Measurements from ENCODE around the gene FTCDNL1. TPM values are rescaled to one million over a fixed set of nuclear protein-coding genes. Genes with fewer than 3 reads are reported as not detected.

FTCDNL1 gene
- total and polyA plus RNA-seq, 9 of the 15 experiments (the other 6 are each of a cell fraction or from before 2014, with no cell fraction given) = 0.13 to 0.58 (median 0.32) TPM

DNA sequence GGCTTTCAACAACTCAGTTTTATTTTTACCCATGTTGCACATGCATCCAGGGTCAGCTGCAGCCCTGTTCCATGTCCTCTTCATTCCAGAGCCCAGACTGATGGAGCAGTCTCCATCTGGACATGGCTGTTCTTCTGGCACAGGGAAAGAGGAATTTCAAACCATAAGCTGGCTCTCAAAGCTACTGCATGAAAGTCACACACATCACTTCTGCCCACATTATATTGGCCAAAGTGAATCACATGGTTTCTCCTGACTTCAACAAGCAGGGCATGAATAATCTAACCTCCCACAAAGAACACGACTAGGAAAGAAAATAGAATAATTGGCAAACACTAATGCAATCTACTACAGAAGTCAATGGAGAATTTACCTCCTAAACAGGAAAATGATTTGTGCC, 94.2 kb downstream of the FTCDNL1 start:
- no peak overlapping the region for H3K9ac ChIP-seq (ENCODE audit: insufficient read depth in 1 of 2, low read depth in 2 of 2, low read length in 2 of 2)
- ChIA-PET POLR2A (interaction anchor here (0.8 kb wide), 1 partner anchor 1572 kb away, joined by 3 read pairs; no protein-coding TSS in a partner anchor), CTCF (ENCODE audit: low intra/inter-chr PET ratio) (no interaction called here)
- H3K79me2 ChIP-seq (ENCODE audit: control insufficient read depth, insufficient read depth, low read length) = no peaks in the 10 kb centered on the region
- H3K36me3 ChIP-seq (ENCODE audit: control insufficient read depth, insufficient read depth, low read length) = no peaks in the 10 kb centered on the region
- no peaks in the 10 kb centered on the region for H3K9me1 ChIP-seq (ENCODE audit: control insufficient read depth, insufficient read depth, low read length)
- no TSS peak for BruUV-seq (replicated peaks)
- ATAC-seq (no peak), DNase-seq (ENCODE audit: extremely low read depth in 1 of 4, low spot score in 3 of 4) (no peak), FAIRE-seq (no peak)
- no peak overlapping the region for H2AFZ ChIP-seq (ENCODE audit: low read depth, low read length)
- H3K27me3 ChIP-seq (ENCODE audit: control insufficient read depth in 2 of 2, insufficient read depth in 2 of 2, low read length in 2 of 2) = no peaks in the 10 kb centered on the region; a peak in 1 of 5 replicates
- no peak overlapping the region for H3K4me3 ChIP-seq
- H3K9me3 ChIP-seq (replicated peaks; ENCODE audit: control insufficient read depth, insufficient read depth, low read depth, low read length) = no peaks in the 10 kb centered on the region
- no peak overlapping the region for H3K27ac ChIP-seq (ENCODE audit: extremely low read depth, low read depth, low read length)
- intact Hi-C loops (cut with micrococcal nuclease) = no loop called here
- no peaks in the 10 kb centered on the region for H4K20me1 ChIP-seq (replicated peaks; ENCODE audit: control insufficient read depth, insufficient read depth, low read length)
- H3K4me1 ChIP-seq (replicated peaks in 1 of 2; ENCODE audit: control insufficient read depth in 2 of 2, insufficient read depth in 2 of 2, low read length in 2 of 2) = no peaks in the 10 kb centered on the region
- H3K4me2 ChIP-seq (ENCODE audit: insufficient read depth, low read length) = no peak overlapping the region
- in situ Hi-C loops (cut with MboI) = no loop called here
- 14% methylated on average over 1 of the region's 1 CpG for WGBS (ENCODE audit: insufficient coverage, low coverage, missing lambda C conversion rate)
- TF ChIP-seq, protein P1, sequence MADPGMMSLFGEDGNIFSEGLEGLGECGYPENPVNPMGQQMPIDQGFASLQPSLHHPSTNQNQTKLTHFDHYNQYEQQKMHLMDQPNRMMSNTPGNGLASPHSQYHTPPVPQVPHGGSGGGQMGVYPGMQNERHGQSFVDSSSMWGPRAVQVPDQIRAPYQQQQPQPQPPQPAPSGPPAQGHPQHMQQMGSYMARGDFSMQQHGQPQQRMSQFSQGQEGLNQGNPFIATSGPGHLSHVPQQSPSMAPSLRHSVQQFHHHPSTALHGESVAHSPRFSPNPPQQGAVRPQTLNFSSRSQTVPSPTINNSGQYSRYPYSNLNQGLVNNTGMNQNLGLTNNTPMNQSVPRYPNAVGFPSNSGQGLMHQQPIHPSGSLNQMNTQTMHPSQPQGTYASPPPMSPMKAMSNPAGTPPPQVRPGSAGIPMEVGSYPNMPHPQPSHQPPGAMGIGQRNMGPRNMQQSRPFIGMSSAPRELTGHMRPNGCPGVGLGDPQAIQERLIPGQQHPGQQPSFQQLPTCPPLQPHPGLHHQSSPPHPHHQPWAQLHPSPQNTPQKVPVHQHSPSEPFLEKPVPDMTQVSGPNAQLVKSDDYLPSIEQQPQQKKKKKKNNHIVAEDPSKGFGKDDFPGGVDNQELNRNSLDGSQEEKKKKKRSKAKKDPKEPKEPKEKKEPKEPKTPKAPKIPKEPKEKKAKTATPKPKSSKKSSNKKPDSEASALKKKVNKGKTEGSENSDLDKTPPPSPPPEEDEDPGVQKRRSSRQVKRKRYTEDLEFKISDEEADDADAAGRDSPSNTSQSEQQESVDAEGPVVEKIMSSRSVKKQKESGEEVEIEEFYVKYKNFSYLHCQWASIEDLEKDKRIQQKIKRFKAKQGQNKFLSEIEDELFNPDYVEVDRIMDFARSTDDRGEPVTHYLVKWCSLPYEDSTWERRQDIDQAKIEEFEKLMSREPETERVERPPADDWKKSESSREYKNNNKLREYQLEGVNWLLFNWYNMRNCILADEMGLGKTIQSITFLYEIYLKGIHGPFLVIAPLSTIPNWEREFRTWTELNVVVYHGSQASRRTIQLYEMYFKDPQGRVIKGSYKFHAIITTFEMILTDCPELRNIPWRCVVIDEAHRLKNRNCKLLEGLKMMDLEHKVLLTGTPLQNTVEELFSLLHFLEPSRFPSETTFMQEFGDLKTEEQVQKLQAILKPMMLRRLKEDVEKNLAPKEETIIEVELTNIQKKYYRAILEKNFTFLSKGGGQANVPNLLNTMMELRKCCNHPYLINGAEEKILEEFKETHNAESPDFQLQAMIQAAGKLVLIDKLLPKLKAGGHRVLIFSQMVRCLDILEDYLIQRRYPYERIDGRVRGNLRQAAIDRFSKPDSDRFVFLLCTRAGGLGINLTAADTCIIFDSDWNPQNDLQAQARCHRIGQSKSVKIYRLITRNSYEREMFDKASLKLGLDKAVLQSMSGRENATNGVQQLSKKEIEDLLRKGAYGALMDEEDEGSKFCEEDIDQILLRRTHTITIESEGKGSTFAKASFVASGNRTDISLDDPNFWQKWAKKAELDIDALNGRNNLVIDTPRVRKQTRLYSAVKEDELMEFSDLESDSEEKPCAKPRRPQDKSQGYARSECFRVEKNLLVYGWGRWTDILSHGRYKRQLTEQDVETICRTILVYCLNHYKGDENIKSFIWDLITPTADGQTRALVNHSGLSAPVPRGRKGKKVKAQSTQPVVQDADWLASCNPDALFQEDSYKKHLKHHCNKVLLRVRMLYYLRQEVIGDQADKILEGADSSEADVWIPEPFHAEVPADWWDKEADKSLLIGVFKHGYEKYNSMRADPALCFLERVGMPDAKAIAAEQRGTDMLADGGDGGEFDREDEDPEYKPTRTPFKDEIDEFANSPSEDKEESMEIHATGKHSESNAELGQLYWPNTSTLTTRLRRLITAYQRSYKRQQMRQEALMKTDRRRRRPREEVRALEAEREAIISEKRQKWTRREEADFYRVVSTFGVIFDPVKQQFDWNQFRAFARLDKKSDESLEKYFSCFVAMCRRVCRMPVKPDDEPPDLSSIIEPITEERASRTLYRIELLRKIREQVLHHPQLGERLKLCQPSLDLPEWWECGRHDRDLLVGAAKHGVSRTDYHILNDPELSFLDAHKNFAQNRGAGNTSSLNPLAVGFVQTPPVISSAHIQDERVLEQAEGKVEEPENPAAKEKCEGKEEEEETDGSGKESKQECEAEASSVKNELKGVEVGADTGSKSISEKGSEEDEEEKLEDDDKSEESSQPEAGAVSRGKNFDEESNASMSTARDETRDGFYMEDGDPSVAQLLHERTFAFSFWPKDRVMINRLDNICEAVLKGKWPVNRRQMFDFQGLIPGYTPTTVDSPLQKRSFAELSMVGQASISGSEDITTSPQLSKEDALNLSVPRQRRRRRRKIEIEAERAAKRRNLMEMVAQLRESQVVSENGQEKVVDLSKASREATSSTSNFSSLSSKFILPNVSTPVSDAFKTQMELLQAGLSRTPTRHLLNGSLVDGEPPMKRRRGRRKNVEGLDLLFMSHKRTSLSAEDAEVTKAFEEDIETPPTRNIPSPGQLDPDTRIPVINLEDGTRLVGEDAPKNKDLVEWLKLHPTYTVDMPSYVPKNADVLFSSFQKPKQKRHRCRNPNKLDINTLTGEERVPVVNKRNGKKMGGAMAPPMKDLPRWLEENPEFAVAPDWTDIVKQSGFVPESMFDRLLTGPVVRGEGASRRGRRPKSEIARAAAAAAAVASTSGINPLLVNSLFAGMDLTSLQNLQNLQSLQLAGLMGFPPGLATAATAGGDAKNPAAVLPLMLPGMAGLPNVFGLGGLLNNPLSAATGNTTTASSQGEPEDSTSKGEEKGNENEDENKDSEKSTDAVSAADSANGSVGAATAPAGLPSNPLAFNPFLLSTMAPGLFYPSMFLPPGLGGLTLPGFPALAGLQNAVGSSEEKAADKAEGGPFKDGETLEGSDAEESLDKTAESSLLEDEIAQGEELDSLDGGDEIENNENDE (IDR thresholded peaks at IDR 0.05; ENCODE audit: low read depth, low read length) = no peak
- TF ChIP-seq FOXP1 (CRISPR knock-in tag; IDR thresholded peaks at IDR 0.05) (no peak), ZNF695 (CRISPR knock-in tag; IDR thresholded peaks at IDR 0.05) (no peak), ADNP (tag; IDR thresholded peaks at IDR 0.05) (no peak), HIVEP1 (CRISPR knock-in tag; IDR thresholded peaks at IDR 0.05) (no peak)
- TF ChIP-seq, protein P2, sequence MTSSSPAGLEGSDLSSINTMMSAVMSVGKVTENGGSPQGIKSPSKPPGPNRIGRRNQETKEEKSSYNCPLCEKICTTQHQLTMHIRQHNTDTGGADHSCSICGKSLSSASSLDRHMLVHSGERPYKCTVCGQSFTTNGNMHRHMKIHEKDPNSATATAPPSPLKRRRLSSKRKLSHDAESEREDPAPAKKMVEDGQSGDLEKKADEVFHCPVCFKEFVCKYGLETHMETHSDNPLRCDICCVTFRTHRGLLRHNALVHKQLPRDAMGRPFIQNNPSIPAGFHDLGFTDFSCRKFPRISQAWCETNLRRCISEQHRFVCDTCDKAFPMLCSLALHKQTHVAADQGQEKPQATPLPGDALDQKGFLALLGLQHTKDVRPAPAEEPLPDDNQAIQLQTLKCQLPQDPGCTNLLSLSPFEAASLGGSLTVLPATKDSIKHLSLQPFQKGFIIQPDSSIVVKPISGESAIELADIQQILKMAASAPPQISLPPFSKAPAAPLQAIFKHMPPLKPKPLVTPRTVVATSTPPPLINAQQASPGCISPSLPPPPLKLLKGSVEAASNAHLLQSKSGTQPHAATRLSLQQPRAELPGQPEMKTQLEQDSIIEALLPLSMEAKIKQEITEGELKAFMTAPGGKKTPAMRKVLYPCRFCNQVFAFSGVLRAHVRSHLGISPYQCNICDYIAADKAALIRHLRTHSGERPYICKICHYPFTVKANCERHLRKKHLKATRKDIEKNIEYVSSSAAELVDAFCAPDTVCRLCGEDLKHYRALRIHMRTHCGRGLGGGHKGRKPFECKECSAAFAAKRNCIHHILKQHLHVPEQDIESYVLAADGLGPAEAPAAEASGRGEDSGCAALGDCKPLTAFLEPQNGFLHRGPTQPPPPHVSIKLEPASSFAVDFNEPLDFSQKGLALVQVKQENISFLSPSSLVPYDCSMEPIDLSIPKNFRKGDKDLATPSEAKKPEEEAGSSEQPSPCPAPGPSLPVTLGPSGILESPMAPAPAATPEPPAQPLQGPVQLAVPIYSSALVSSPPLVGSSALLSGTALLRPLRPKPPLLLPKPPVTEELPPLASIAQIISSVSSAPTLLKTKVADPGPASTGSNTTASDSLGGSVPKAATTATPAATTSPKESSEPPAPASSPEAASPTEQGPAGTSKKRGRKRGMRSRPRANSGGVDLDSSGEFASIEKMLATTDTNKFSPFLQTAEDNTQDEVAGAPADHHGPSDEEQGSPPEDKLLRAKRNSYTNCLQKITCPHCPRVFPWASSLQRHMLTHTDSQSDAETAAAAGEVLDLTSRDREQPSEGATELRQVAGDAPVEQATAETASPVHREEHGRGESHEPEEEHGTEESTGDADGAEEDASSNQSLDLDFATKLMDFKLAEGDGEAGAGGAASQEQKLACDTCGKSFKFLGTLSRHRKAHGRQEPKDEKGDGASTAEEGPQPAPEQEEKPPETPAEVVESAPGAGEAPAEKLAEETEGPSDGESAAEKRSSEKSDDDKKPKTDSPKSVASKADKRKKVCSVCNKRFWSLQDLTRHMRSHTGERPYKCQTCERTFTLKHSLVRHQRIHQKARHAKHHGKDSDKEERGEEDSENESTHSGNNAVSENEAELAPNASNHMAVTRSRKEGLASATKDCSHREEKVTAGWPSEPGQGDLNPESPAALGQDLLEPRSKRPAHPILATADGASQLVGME (CRISPR knock-in tag; IDR thresholded peaks at IDR 0.05) = no peak

Measured in K562 (cell line).